Loucy (cell line): ENCODE measurements around the gene ALK.

ENCODE experiments used
- CTCF ChIP-seq: fragments of 200-600 bp; sonication (generic); conservative IDR thresholded peaks from 2 replicates; pipeline ENCODE4 v1.5.1; 2014; ENCODE audit warnings: mild to moderate bottlenecking, antibody characterized with exemption, low read length
- EZH2phosphoT487 ChIP-seq: fragments of 200-600 bp; IDR thresholded peaks from 2 replicates; pipeline ENCODE4 v1.6.1; 2018; ENCODE audit warnings: antibody characterized with exemption, mild to moderate bottlenecking, moderate library complexity, borderline replicate concordance

- TF ChIP-seq CTCF (no peak), EZH2phosphoT487 (no peak)
Measured at GRCh38 chr2:29694741-29695140, 226.6 kb downstream of the ALK start.
